Right renal pelvis (tissue), 4 donors: Measurements from ENCODE around the gene DNAJB14. TPM values are rescaled to one million over a fixed set of nuclear protein-coding genes. Genes with fewer than 3 reads are reported as not detected.

ENCODE experiments used
- DNase-seq, 4 donors: peaks; one replicate each; pipeline ENCODE4 v3.0.0-alpha.2; 2013; ENCODE audit warnings: low read depth in 4 of 4, low spot score in 3 of 4, missing footprints in 1 of 4
- polyA plus RNA-seq, 4 donors: library from polyadenylated mRNA; unstranded; fragments of 120-200 nt; gene quantifications; one replicate each; pipeline ENCODE4 v1.2.1, GENCODE V29; 2013; ENCODE audit not compliant: insufficient read length in 4 of 4

Gene DNAJB14
- polyA plus RNA-seq, 4 donors: 32.1 to 45.0 (median 41.9) TPM

DNA sequence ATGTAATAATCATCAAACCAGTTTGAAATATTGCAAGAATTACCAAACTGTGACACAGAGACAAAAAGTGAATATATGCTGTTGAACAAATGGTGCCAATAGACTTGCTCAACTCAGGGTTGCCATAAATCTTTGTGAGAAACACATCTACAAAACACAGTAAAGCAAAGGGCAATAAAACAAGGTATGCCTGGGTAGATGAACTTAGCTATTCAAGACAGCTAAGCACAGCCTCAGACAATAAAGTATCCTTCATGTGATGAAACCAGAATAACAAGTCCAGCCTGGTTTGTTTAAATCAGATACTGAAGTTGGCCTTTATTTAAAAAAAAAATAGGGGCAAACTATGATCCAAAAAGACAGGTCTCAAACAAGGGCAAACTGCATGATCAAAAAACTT, 71.3 kb downstream of the DNAJB14 start:
- no peak for DNase-seq

GRCh38 chr4:99872570-99872969, 73.8 kb downstream of the DNAJB14 start:
- no peak for DNase-seq

GRCh38 chr4:99868126-99868596, 78.3 kb downstream of the DNAJB14 start:
- DNase-seq: no peak

- no peak for DNase-seq
Measured at GRCh38 chr4:99863804-99864203, 82.6 kb downstream of the DNAJB14 start.

DNA sequence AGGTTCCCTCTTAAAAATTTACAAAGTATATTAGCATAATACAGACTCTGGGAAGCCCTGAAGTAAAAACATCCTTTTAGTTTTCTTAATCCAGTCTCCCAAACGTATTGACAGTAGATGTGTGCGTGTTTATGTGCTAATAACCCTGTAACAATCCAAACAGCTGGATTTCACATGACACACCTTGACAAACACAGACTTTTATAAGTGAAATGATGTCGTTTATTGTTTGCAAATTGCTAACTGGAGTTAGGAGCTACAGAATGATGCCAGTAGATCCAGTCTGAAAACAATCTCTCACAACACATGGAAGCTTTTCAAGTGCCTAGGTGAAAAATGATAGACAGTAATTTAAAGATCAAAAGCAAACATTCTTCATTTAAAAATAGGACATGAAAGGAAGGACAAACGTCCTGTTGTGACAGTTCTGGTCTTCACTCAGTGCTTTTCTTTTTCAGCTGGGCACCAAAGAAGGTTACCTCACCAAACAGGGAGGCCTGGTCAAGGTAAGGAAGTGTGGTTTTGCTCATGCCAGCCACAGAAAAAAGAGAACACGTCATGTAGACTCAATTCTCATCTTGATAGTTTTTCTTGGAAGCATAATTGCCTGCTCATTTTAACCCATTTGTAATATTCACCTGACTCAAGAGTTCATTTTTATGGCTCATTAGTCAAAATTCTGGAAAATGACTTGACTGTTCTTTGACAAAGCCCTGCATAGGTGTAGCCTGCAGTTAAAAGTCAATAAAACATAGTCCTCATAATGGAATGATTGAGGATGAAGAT, 85.1 kb downstream of the DNAJB14 start:
- DNase-seq: no peak

DNA sequence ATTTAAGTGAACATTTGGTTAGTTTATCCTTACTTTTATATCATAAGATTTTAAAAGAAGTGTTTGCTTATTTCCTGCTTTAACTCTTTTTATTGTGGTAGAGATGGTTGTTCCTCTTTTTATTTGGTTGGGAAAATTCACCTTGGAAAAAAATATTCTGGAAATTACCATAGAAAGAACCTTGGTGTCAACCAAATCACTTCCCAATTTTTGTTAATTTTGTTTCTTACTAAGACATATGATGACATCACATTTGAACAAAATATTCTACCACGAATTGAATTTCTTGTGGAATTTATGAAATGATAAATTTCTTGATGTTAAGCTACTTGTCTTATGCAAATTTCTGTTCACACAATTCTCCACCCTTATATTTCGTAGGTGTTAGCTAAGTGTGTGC, 85.9 kb downstream of the DNAJB14 start:
- DNase-seq: no peak

DNA sequence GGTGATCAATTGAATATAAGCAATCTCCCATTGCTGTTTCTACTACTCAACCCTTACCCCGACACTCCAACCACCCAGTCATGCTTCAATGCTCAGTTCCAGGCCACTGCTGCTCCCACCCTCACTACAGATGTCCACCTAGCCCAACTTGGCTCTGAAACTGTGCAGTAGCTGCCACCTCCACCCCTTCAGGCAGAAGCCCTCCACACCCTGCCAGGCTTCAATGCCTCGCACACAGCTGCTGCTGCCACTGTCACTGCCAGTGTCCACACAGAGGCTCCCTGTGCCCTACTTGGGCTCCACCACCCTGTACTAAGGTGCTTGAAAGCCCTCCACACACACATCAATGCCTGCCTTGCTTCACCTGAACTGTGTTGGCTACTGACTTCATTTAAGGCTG, 86.8 kb downstream of the DNAJB14 start:
- DNase-seq: no peak

DNA sequence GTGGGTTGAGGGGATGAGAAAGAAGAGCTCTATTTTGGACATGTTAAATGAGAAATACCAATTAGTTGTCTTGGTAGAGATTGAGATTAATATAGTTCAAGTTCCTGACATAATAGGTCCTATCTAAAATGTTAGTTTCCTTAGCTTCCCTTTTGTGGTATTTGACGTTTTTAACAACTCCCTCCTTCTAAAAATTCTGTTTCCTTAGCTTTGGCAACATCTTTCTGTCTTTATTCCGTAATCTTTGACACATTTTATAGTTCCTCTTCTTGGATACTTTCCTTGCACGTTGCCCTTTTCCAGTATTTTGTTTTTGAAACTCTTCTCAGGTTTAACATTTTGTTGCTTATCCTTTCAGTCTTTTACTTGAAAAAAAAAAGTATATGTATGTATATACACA, 89.1 kb downstream of the DNAJB14 start:
- DNase-seq: no peak

DNA sequence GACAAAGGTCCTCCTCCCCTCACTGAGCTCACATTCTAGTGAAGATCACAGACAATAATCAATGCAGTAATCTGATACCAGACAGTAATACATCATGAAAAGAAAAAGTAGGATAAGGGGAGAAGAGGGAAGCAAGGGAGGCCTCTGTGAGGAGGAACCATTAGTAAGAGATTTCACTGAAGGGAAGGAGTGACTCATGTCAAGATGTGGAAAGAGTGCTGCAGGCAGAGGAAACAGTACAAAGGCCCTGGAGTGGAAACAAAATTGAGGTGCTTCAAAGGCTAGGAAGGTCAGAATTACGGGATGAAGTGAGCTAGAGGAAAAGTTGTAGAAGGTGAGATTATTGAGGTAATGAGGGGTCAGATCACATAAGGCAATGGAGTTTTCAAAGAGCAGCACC, 90.3 kb downstream of the DNAJB14 start:
- no peak for DNase-seq

DNA sequence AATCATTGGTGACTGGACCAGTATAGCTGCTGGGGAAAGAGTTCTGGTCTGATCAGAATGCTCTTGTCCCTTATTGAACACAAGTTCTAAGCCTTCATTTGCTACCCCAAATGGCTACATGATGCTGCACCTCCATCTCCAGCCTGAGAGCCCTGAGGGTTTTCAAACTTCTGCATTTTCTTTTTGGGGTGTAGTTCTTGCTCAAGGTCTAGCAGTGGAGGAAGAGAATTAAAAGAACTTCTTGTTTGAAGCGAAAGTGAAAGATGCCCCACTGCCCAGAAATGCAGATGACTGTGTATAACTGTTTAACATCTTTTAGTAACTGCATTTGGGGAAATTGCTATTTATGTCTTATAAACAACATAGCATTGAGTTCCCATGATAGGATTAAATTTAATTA, 90.7 kb downstream of the DNAJB14 start:
- DNase-seq: no peak

GRCh38 chr4:99853999-99854398, 92.4 kb downstream of the DNAJB14 start:
- DNase-seq: no peak

GRCh38 chr4:99853190-99853589, 93.2 kb downstream of the DNAJB14 start:
- DNase-seq: no peak

DNA sequence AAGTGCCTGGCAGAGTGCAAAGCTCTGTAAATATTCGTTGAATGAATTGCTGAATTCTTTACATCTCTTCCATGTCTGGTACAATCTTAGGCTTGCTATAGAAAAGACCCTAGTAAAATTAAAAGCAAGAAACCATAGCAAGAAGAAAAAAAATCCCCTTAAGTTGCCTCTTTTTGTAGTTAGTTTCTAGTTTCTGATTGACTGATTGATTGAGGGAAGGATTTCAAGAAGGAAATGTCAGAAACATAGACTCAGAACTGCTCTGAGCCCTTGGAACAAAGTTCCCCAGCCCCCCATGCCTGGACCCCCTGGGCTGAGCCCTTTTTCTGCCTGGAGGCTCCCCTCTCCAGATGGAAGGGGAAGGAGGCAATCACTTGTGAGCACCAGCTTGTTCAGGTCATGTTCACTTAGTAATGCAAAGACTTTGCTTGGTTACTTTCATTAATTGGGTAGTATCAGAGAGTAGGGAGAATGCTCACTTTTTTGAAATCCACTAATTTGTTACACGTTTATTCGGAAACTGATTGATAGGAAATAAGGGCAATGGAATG, 94.1 kb downstream of the DNAJB14 start:
- DNase-seq: no peak

- DNase-seq: no peak
Measured at GRCh38 chr4:99848591-99849001, 97.8 kb downstream of the DNAJB14 start.

DNA sequence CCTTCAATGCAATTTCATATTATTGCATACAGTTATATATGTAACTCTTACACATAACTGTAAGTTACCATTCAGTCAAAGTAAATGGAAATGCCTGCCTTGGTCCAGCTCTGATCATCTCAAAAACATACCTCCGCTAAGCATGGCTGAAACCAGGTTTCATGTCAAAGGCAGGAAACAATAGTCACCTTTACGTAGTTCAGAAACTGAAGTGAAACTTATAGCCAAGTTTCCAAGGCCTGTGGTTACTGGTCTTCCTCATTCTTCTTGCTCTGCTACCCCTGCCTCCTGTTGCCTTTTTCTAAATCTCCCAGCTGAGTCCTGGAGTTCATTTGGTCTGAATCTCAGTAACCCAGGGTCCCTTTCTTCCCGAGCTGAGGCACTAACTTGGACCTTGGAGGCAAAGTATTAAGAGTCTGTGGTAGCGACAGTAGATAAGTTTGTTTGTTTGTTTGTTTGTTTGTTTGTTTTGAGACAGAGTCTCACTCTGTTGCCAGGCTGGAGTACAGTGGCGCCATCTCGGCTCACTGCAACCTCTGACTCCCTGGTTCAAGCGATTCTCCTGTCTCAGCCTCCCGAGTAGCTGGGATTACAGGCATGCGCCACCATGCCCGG, 98.9 kb downstream of the DNAJB14 start:
- DNase-seq: no peak

DNA sequence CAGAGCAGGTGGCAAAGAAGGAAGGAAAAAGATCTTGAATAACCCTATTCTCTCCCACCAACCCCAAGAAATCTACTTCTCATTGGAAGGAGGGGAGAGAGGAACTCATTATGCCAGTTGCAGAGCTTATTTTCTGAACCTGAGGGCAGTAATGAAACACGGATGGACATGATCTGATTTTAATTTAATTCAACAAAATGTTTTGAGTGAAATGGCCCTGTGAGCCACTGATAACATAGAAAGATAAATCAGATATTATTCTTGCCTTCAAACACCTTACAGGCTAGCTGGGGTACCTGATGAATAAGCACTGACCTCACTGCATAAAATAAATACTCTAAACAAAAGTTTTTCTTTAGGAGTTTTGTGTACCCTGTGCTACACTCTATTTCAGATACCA, 99.5 kb downstream of the DNAJB14 start:
- DNase-seq: no peak

Other genes starting within 250 kb of the DNAJB14 start
- gene DAPP1, start 129.8 kb downstream of the DNAJB14 start, polyA plus RNA-seq: 1 to 10 TPM in 2 of 4 donors, under 1 TPM in 2; 0.88 to 1.9 (median 1.1) TPM
- 100 to 1,000 TPM in 3 of 4 donors, 10 to 100 TPM in 1; 98.1 to 133 (median 123) TPM for gene LAMTOR3, start 52.2 kb downstream of the DNAJB14 start, polyA plus RNA-seq
- 100 to 1,000 TPM; 372 to 423 (median 387) TPM for gene H2AZ1, start 3.7 kb upstream of the DNAJB14 start, polyA plus RNA-seq
- gene DDIT4L, start 243.8 kb upstream of the DNAJB14 start, polyA plus RNA-seq: 1 to 10 TPM; 2.1 to 3.2 (median 2.5) TPM